ENCODE data around the gene PARVG. TPM values are rescaled to one million over a fixed set of nuclear protein-coding genes. Genes with fewer than 3 reads are reported as not detected.

Gene PARVG
- total and polyA plus RNA-seq, 2 of the 8 experiments (the other 6 are each of a cell fraction or from before 2014, with no cell fraction given): 0.37 to 1.5 TPM

- no peak overlapping the region for H3K9ac ChIP-seq (replicated peaks in 1 of 4; ENCODE audit: extremely low read depth in 1 of 4, low read depth in 3 of 4, low read length in 3 of 4)
- H3K14ac ChIP-seq (ENCODE audit: insufficient read length): no peak overlapping the region
- WGBS, 2 experiments (ENCODE audit: extremely low coverage in 1 of 2, insufficient coverage in 1 of 2, insufficient read length in 1 of 2, insufficient replicate concordance in 2 of 2, low coverage in 1 of 2, low lambda C conversion rate in 2 of 2, missing lambda C conversion rate in 1 of 2): 92% methylated on average over 8 of the region's 8 CpGs; no CpG with 5 or more reads in 1 of the 2 experiments
- H4K5ac ChIP-seq (ENCODE audit: insufficient read length, low read depth, low read length): no peak overlapping the region
- H2BK12ac ChIP-seq (ENCODE audit: low read depth, low read length): no peak overlapping the region
- H2BK20ac ChIP-seq (ENCODE audit: low read length): no peak overlapping the region
- H3K79me1 ChIP-seq (ENCODE audit: low read depth, low read length): no peaks in the 10 kb centered on the region
- H2AK5ac ChIP-seq (ENCODE audit: low read depth, low read length): no peak overlapping the region
- H3K4me1 ChIP-seq (replicated peaks in 1 of 4; ENCODE audit: control insufficient read depth in 3 of 4, insufficient read depth in 4 of 4, low read length in 3 of 4): peaks cover 0 to 7% (median 3%) of the 10 kb centered on the region in 4 experiments; a peak in 4 of 7 replicates
- no peak overlapping the region for H4K91ac ChIP-seq (replicated peaks; ENCODE audit: insufficient read length, low read length)
- no peak overlapping the region for H4K8ac ChIP-seq (ENCODE audit: extremely low read depth, insufficient read depth, low read length)
- TF ChIP-seq BRCA1 (IDR thresholded peaks at IDR 0.05; ENCODE audit: low read depth, low read length) (no peak), CEBPB (IDR thresholded peaks at IDR 0.05; ENCODE audit: low read depth, low read length) (no peak), MAFK (IDR thresholded peaks at IDR 0.05; ENCODE audit: low read depth, low read length) (no peak), SP4 (IDR thresholded peaks at IDR 0.05; ENCODE audit: low read length) (no peak), POLR2A (IDR thresholded peaks at IDR 0.05; ENCODE audit: control extremely low read depth in 1 of 2, low read depth in 2 of 2, low read length in 2 of 2) (no peak), BCL11A (IDR thresholded peaks at IDR 0.05; ENCODE audit: low read depth in 2 of 2, low read length in 2 of 2) (no peak), E2F6 (IDR thresholded peaks at IDR 0.05) (no peak), HDAC2 (IDR thresholded peaks at IDR 0.05; ENCODE audit: borderline replicate concordance in 1 of 2, low read depth in 2 of 2, low read length in 2 of 2) (no peak), PHF8 (conservative IDR thresholded peaks at IDR 0.05; ENCODE audit: low read depth, low read length) (no peak), CHD1 (IDR thresholded peaks at IDR 0.05; ENCODE audit: low read depth, low read length) (no peak)
- H3K23me2 ChIP-seq (ENCODE audit: low read depth, low read length): no peaks in the 10 kb centered on the region
- peak overlapping the region; percentile 50; the same call in 1 of the 2 replicates for H2BK15ac ChIP-seq (ENCODE audit: low read length)
- H3K18ac ChIP-seq (ENCODE audit: extremely low read depth, low read length): no peak overlapping the region
- no peak overlapping the region for H3K4me2 ChIP-seq (ENCODE audit: insufficient read depth in 1 of 2, low read depth in 2 of 2, low read length in 2 of 2)
- H3K56ac ChIP-seq (replicated peaks; ENCODE audit: insufficient read length, low read depth, low read length): no peak overlapping the region
- peaks cover 12 to 17% of the 10 kb centered on the region in 2 experiments; a peak in 3 of 4 replicates for H3K9me3 ChIP-seq (ENCODE audit: insufficient read depth in 2 of 2, low read depth in 1 of 2, low read length in 1 of 2)
- no peak overlapping the region for H3K23ac ChIP-seq (ENCODE audit: insufficient read length)
- no peaks in the 10 kb centered on the region for H3K79me2 ChIP-seq (ENCODE audit: control insufficient read depth in 1 of 2, insufficient read depth in 2 of 2, low read length in 2 of 2)
- ChIA-PET POLR2A (ENCODE audit: partially characterized antibody) (no interaction called here), CTCF (ENCODE audit: partially characterized antibody) (interaction anchor here (2.7 kb wide), 1 partner anchor 143 kb away, joined by 8 read pairs; no protein-coding TSS in a partner anchor)
- FAIRE-seq: no peak
- no peak overlapping the region for H2BK120ac ChIP-seq (replicated peaks; ENCODE audit: low read depth, low read length)
- no peaks in the 10 kb centered on the region for H4K20me1 ChIP-seq (replicated peaks in 1 of 2; ENCODE audit: control insufficient read depth in 1 of 2, insufficient read depth in 2 of 2, low read length in 2 of 2)
- no peaks in the 10 kb centered on the region for H3K27me3 ChIP-seq (replicated peaks in 1 of 4; ENCODE audit: control insufficient read depth in 3 of 4, extremely low read depth in 1 of 4, insufficient read depth in 3 of 4, low read length in 3 of 4)
- DNase-seq (ENCODE audit: low read depth in 1 of 2, low spot score in 2 of 2): no peak
- no peak overlapping the region for H2BK5ac ChIP-seq (ENCODE audit: low read depth, low read length)
- no peak overlapping the region for H3K4me3 ChIP-seq (ENCODE audit: extremely low read depth in 1 of 4, insufficient read depth in 2 of 4, low read depth in 3 of 4, low read length in 4 of 4)
- H3K36me3 ChIP-seq (ENCODE audit: control insufficient read depth in 2 of 4, insufficient read depth in 4 of 4, low read length in 3 of 4): no peaks in the 10 kb centered on the region
- H2AFZ ChIP-seq (ENCODE audit: low read length): no peak overlapping the region
- H3K27ac ChIP-seq (ENCODE audit: low read depth, low read length): no peak overlapping the region
- no peak overlapping the region for H3K4ac ChIP-seq (replicated peaks; ENCODE audit: insufficient read length, low read depth, low read length)
Observed at GRCh38 chr22:44136112-44136511, 44.6 kb upstream of the PARVG start.
